ENCODE results near the gene ITPA. TPM values are rescaled to one million over a fixed set of nuclear protein-coding genes. Genes with fewer than 3 reads are reported as not detected.
A peak's percentile ranks its signal among the peaks of the same experiment; 100 is the strongest.

Gene ITPA
- total and polyA plus RNA-seq, 2 of the 13 experiments (the other 11 are each of a cell fraction or from before 2014, with no cell fraction given): 60.1 to 103 TPM

GRCh38 chr20:3218307-3218988 is 9.2 kb downstream of the ITPA start (continued):
- TF ChIP-seq ZNF318 (CRISPR knock-in tag; IDR thresholded peaks at IDR 0.05) (no peak; the same call in 1 of the 2 replicates), PHF21A (CRISPR knock-in tag; IDR thresholded peaks at IDR 0.05) (peak; percentile 77; the same call in 1 of the 2 replicates), HOMEZ (CRISPR knock-in tag; IDR thresholded peaks at IDR 0.05; ENCODE audit: low read depth) (peak; percentile 88), SIN3B (IDR thresholded peaks at IDR 0.05; ENCODE audit: low read length) (no peak), ZNF660 (CRISPR knock-in tag; IDR thresholded peaks at IDR 0.05; ENCODE audit: borderline replicate concordance, low read depth) (no peak), ZNF615 (CRISPR knock-in tag; IDR thresholded peaks at IDR 0.05; ENCODE audit: borderline replicate concordance) (no peak), GPBP1L1 (CRISPR knock-in tag; IDR thresholded peaks at IDR 0.05) (no peak), NFE2L1 (CRISPR knock-in tag; IDR thresholded peaks at IDR 0.05; ENCODE audit: borderline replicate concordance) (no peak), PHF20 (CRISPR knock-in tag; IDR thresholded peaks at IDR 0.05) (no peak; the same call in 1 of the 2 replicates), TRIM24 (CRISPR knock-in tag; IDR thresholded peaks at IDR 0.05) (no peak), ZBTB39 (CRISPR knock-in tag; IDR thresholded peaks at IDR 0.05) (no peak), AGO1 (IDR thresholded peaks at IDR 0.05; ENCODE audit: low read depth, low read length, poor library complexity, severe bottlenecking) (peak; percentile 71), ELF3 (CRISPR knock-in tag; IDR thresholded peaks at IDR 0.05) (peak; percentile 64; the same call in 1 of the 2 replicates), ZNF12 (CRISPR knock-in tag; IDR thresholded peaks at IDR 0.05) (no peak), ZSCAN30 (CRISPR knock-in tag; IDR thresholded peaks at IDR 0.05) (no peak), PHF8 (CRISPR knock-in tag; IDR thresholded peaks at IDR 0.05) (peak; percentile 50; the same call in 1 of the 2 replicates)

All from HepG2 (cell line).